Kidney tubule cell (primary cell): ENCODE data around the gene IMMP2L.

Experiments
- DNase-seq: peaks from one replicate; pipeline ENCODE4 v3.0.0-alpha.2; 2018; ENCODE audit warnings: low spot score

IMMP2L gene

DNA sequence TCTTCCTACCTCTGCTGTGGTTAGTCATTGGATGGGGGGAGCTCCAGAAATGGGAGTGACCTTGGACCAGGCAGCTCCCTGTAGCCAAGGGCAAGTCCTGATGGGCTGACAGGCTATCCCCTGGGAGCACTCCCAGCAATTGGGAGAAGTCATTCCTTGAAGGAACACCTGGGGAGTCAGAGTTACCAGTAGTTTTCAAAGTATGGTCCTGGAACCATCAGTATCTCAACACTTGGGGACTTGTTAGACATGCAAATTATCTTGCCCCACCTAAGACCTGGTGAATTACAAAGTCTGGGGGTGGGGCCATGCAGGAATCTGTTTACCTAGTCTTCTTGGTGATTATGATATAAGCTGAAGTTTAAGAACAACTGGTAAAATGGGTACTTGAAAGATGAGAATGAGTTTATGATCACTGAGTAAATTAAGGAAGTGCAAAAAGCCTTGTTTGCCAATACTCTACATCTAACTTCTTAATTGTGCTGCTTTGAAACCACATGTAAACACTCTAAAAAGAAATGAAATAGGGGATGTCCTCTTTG is 758.6 kb downstream of the IMMP2L start:
- no peak for DNase-seq

GRCh38 chr7:110801502-110801901 is 760.8 kb downstream of the IMMP2L start:
- DNase-seq: peak; percentile 16

DNA sequence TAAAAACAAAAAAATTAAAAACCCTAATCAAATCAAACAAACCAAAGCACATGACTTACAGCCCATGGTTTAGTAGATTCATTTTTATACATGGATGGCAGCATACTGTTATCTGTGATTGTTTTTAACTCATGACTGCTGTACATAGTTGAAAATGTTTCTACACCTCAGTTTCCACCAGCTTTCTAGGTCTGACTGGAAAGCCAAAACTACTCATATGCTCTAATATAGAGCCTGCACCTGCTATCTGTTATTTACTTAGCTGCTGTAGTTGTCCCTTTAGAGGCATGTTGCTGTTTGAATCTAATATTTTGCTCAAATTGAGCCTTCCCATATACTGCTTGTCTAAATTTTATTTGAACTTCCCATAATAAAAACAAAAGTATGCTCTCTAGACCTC is 761.3 kb downstream of the IMMP2L start:
- DNase-seq: no peak

GRCh38 chr7:110797656-110798055 is 764.6 kb downstream of the IMMP2L start:
- no peak for DNase-seq

- DNase-seq: peak; percentile 1
These were observed 771.3 kb downstream of the IMMP2L start for GRCh38 chr7:110790992-110791391.

DNA sequence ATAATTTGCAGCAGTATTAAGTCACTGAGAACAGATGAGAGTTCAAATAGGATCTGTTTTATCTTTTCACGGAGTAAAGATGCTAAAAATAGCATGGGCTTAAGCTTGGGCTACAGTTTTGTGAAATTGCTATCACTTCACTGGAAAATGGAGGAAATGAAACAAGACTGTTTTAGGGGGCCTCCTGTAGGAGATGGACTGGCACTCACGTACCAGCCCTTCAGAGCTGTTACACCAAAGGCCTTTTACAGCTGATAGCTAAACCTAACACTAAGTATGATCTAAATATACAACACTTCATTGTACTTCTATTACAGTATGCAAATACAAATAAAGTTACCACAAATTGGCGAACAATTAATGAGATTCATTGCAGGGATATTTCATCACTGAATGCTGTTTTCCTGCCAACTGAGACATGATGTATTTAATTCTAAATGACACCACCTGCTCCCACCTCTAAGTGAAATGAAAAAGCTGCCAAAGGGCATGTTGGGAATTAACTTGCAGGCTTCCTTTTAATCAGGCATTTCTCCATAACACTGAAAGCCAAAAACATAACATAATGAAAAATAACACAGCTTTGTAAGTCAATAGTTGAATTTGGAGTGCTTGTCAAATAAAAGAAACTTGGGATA is 775.8 kb downstream of the IMMP2L start:
- DNase-seq: no peak

- DNase-seq: no peak
These were observed 777.5 kb downstream of the IMMP2L start for GRCh38 chr7:110784749-110785148.

DNA sequence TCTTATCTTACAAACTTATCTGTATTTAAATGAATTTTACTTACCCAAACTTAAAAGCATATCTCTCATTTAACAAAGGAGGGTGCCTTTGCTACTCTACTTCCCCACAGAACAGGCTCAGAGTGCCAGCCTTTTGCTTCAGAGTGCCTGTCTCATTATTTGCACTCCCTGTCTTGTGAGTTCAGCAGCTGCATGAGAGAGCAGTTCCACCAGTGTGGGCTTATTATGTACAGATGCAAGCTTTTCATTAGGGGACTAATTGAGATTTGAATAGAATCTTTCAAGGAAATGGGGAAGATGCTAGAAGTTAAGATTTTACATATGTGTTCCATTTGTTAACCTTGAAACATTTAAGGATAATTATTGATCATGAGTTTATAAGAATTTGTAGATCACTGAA is 781.6 kb downstream of the IMMP2L start:
- no peak for DNase-seq

- no peak for DNase-seq
These were observed 783.0 kb downstream of the IMMP2L start for GRCh38 chr7:110779339-110779738.

DNA sequence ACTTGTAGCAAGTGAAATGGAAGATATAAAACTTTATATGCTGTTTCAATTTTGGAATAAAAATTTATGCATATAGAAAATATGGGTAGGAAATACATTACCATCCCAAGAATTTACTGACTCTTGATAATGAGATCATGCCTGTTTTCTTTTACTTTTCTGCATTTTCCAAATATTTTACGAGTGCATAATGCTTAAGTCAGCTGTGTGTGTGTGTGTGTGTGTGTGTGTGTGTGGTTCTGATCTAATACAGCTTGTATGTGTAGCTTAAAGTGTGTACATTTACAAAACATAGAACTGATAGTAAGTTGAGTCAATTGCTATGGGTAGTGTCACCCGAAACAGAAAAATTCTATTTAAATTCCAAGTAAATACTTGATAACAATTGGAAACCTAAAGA is 787.2 kb downstream of the IMMP2L start:
- no peak for DNase-seq

GRCh38 chr7:110774071-110774470 is 788.2 kb downstream of the IMMP2L start:
- DNase-seq: no peak

GRCh38 chr7:110772615-110773014 is 789.7 kb downstream of the IMMP2L start:
- DNase-seq: no peak

DNA sequence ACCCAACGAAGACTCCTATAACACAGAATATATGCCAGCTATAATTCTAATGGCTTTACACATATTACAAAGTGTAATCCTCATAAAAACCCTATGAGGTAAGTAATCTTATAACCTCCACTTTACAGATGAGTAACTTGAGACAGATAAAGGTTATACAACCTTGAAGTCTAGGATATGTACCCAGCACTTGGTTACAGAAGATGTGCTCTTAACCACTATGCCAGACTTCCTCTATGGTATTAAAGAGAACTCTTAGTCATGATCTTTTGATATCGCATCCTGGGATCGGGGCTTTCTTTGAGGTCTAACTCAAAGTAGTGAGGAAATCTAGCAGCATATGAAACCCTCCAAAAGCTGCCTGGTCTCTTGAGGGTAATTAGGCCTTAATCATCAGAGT is 790.6 kb downstream of the IMMP2L start:
- no peak for DNase-seq

- no peak for DNase-seq
These were observed 794.7 kb downstream of the IMMP2L start for GRCh38 chr7:110767550-110768110.

GRCh38 chr7:110766864-110767263 is 795.4 kb downstream of the IMMP2L start:
- peak; percentile 7 for DNase-seq

- no peak for DNase-seq
These were observed 797.4 kb downstream of the IMMP2L start for GRCh38 chr7:110764852-110765251.

GRCh38 chr7:110762546-110763225 is 799.6 kb downstream of the IMMP2L start:
- DNase-seq: no peak

DNA sequence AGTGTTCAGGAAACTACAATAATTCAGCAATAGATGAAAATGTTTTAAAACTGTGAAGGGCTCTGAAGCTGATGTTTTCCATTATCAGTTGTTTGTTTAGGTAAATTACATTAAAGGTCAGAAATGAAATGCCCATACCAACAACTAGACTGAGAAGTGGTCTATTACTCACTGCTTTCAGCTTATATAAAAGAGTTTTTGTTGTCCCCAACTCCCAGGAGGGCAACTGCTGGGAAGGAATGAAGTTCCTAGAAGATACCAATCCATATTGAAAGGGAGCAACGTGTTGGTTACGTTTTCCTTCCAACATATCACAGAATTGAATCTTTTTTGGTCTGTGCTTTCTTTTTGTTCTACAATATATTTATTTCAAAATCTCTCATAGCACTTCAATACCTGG is 802.0 kb downstream of the IMMP2L start:
- no peak for DNase-seq

DNA sequence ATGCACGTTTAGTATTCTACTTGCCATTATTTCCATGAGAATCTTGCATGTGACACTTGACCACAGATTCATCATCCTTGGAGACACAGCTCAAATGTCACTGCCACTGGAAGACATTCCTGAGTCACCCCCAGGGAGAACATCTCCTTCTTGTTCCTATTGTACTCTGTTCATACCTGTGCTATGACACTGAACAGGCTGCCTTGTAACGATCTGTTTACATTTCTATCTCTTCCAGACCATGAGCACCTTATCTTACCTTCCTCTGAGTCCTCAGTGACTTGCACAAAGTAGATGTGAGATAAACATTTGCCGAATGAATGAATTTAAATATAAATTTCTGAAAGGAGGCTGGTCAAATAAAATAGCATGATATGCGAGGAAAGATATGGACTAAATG is 803.2 kb downstream of the IMMP2L start:
- peak; percentile 67 for DNase-seq

- DNase-seq: no peak
These were observed 807.6 kb downstream of the IMMP2L start for GRCh38 chr7:110754649-110755048.

DNA sequence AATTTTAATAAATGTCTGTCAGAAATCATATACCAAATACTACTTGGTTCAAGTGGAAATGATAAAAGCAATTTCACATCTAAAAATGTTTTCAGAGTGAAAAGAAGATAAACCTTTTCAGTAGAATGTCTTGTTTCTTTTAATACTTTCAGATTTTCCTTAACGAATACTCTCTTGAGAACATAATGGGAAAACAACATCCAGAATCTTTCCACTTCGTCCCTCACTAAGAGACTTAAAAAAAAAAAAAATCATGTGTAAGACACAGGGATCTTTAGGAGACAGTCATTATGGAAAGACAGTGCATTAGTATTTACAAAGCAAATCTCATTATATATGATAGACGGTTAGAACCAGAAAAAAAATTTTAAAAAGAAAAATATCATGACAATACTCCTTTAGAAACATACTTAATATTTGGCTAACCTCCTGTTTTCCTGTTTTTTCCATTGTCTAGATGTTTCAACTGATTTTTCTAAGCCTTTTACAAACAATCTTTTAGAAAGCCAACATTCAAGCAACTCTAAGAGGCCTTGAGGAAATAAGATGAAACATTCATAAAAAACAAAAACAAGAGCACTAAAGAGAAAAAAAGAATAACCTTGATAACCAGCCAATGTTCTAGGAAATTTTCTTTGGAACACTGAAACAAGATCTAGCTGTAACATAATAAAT is 811.2 kb downstream of the IMMP2L start:
- no peak for DNase-seq

- no peak for DNase-seq
These were observed 829.1 kb downstream of the IMMP2L start for GRCh38 chr7:110733221-110733620.

- no peak for DNase-seq
These were observed 837.5 kb downstream of the IMMP2L start for GRCh38 chr7:110724811-110725210.
